CD14-positive monocyte (primary cell): ENCODE measurements around the gene UBIAD1. TPM values are rescaled to one million over a fixed set of nuclear protein-coding genes. Genes with fewer than 3 reads are reported as not detected.

Experiments
- DNase-seq, 3 donors: peaks; one replicate each; pipeline ENCODE4 v3.0.0-alpha.2; 2011 to 2022
- H2AFZ ChIP-seq: 2 replicates; pipeline ENCODE4 v1.6.0; 2012; ENCODE audit warnings: mild to moderate bottlenecking, low read depth, low read length, inconsistent platforms; ENCODE audit not compliant: insufficient read depth, poor library complexity, severe bottlenecking
- H3K27ac ChIP-seq, 2 donors: 1 replicate in 1 of 2; 2 replicates in 1 of 2; pipeline ENCODE4 v1.5.1; 2012 to 2013; ENCODE audit warnings: low read length in 2 of 2, control low read depth in 1 of 2, inconsistent platforms in 1 of 2, low read depth in 1 of 2, mild to moderate bottlenecking in 1 of 2
- H3K27me3 ChIP-seq, 2 donors: one replicate each; pipeline versions ENCODE4 v1.6.0 to v1.6.1; 2011 to 2013; ENCODE audit warnings: low read length in 2 of 2; ENCODE audit not compliant: control insufficient read depth in 2 of 2, insufficient read depth in 2 of 2
- H3K36me3 ChIP-seq, 2 donors: replicated peaks in 1 of 2; 1 replicate in 1 of 2; 2 replicates in 1 of 2; pipeline versions ENCODE4 v1.5.1 to v1.6.1; 2012 to 2013; ENCODE audit warnings: low read length in 2 of 2, control low read depth in 1 of 2, inconsistent platforms in 1 of 2, mild to moderate bottlenecking in 1 of 2; ENCODE audit not compliant: insufficient read depth in 2 of 2, control insufficient read depth in 1 of 2
- H3K4me1 ChIP-seq, 2 donors: 1 replicate in 1 of 2; 2 replicates in 1 of 2; pipeline versions ENCODE4 v1.5.1 to v1.6.1; 2012 to 2013; ENCODE audit warnings: low read length in 2 of 2, control low read depth in 1 of 2, inconsistent platforms in 1 of 2, mild to moderate bottlenecking in 1 of 2, moderate library complexity in 1 of 2; ENCODE audit not compliant: insufficient read depth in 2 of 2, control insufficient read depth in 1 of 2
- H3K4me2 ChIP-seq: replicated peaks from 2 replicates; pipeline ENCODE3; 2012; ENCODE audit warnings: low read length, moderate library complexity, mild to moderate bottlenecking; ENCODE audit not compliant: poor library complexity, severe bottlenecking; ENCODE audit errors: extremely low read depth
- H3K4me3 ChIP-seq, 3 experiments: fragments of 200-600 bp in 1 of 3; sonication (generic) in 1 of 3; replicated peaks in 1 of 3; 1 replicate in 2 of 3; 2 replicates in 1 of 3; pipeline ENCODE4 v1.5.1; 2011 to 2013; ENCODE audit warnings: low read length in 3 of 3, mild to moderate bottlenecking in 3 of 3, control low read depth in 2 of 3, low read depth in 2 of 3, inconsistent platforms in 1 of 3, moderate library complexity in 1 of 3
- H3K79me2 ChIP-seq: 2 replicates; pipeline ENCODE4 v1.6.0; 2012; ENCODE audit warnings: mild to moderate bottlenecking, control low read depth, inconsistent platforms, low read length, moderate library complexity; ENCODE audit not compliant: insufficient read depth
- H3K9ac ChIP-seq: 2 replicates; pipeline ENCODE4 v1.6.0; 2017; ENCODE audit warnings: low read length, mild to moderate bottlenecking; ENCODE audit not compliant: insufficient read depth, poor library complexity, severe bottlenecking
- H3K9me3 ChIP-seq, 2 donors: replicated peaks in 1 of 2; 1 replicate in 1 of 2; 2 replicates in 1 of 2; pipeline versions ENCODE4 v1.5.1 to v1.6.1; 2012 to 2013; ENCODE audit warnings: low read length in 2 of 2, control low read depth in 1 of 2; ENCODE audit not compliant: control insufficient read depth in 1 of 2, insufficient read depth in 1 of 2
- H4K20me1 ChIP-seq: 2 replicates; pipeline ENCODE4 v1.6.0; 2012; ENCODE audit warnings: mild to moderate bottlenecking, low read length, control low read depth, moderate library complexity; ENCODE audit not compliant: insufficient read depth
- H3K27ac Mint-ChIP-seq, 7 donors: one replicate each; pipeline ENCODE4 v1.8.0; 2020; ENCODE audit warnings: mild to moderate bottlenecking in 7 of 7, mixed read lengths in 7 of 7, moderate library complexity in 6 of 7, inconsistent platforms in 2 of 7
- H3K27me3 Mint-ChIP-seq, 3 donors: one replicate each; pipeline ENCODE4 v1.8.0; 2021 to 2022; ENCODE audit warnings: low read depth in 3 of 3, mild to moderate bottlenecking in 3 of 3, mixed read lengths in 3 of 3, moderate library complexity in 3 of 3, inconsistent platforms in 1 of 3
- H3K36me3 Mint-ChIP-seq, 2 donors: one replicate each; pipeline ENCODE4 v1.8.0; 2020; ENCODE audit warnings: mixed read lengths in 2 of 2, inconsistent platforms in 1 of 2, mild to moderate bottlenecking in 1 of 2
- H3K4me1 Mint-ChIP-seq: one replicate; pipeline ENCODE4 v1.8.0; 2020; ENCODE audit warnings: mild to moderate bottlenecking, mixed read lengths
- H3K4me3 Mint-ChIP-seq, 2 donors: one replicate each; pipeline ENCODE4 v1.8.0; 2020; ENCODE audit warnings: mild to moderate bottlenecking in 2 of 2, mixed read lengths in 2 of 2, moderate library complexity in 1 of 2
- H3K9me3 Mint-ChIP-seq, 7 donors: one replicate each; pipeline ENCODE4 v1.8.0; 2020 to 2022; ENCODE audit warnings: mixed read lengths in 7 of 7, mild to moderate bottlenecking in 6 of 7, moderate library complexity in 6 of 7, inconsistent platforms in 2 of 7
- WGBS: methylation state at CpG from one replicate; pipeline ENCODE4 v1.1.5; 2013; ENCODE audit warnings: missing lambda C conversion rate; ENCODE audit not compliant: insufficient coverage; 5-methylcytosine and 5-hydroxymethylcytosine counted together
- intact Hi-C, 2 donors: fragments of 100-400 bp; cut with micrococcal nuclease; formaldehyde crosslinking; loops; one replicate each; pipeline versions ENCODE4 v1.15.0 to v1.15.1; 2023
- polyA plus RNA-seq, 3 donors: library from polyadenylated mRNA; depleted of rRNA in 1 of 3; unstranded in 2 of 3; stranded (reverse) in 1 of 3; fragments of 300-500 nt in 2 of 3; fragments of >200 nt in 1 of 3; fragmentation: Illumina TruSeq in 2 of 3; gene quantifications; 1 replicate in 2 of 3; 2 replicates in 1 of 3; pipeline ENCODE4 v1.2.3, GENCODE V29; 2012 to 2021
- TF ChIP-seq, protein P1 (sequence below): fragments of 200-600 bp; IDR thresholded peaks from one replicate; pipeline ENCODE4 v1.8.0; 2022; ENCODE audit warnings: antibody characterized with exemption, mild to moderate bottlenecking

The UBIAD1 gene
- polyA plus RNA-seq, 3 donors: 4.3 to 10.5 (median 9.8) TPM

GRCh38 chr1:11280719-11281376 is 7.8 kb downstream of the UBIAD1 start:
- TF ChIP-seq, protein P1, sequence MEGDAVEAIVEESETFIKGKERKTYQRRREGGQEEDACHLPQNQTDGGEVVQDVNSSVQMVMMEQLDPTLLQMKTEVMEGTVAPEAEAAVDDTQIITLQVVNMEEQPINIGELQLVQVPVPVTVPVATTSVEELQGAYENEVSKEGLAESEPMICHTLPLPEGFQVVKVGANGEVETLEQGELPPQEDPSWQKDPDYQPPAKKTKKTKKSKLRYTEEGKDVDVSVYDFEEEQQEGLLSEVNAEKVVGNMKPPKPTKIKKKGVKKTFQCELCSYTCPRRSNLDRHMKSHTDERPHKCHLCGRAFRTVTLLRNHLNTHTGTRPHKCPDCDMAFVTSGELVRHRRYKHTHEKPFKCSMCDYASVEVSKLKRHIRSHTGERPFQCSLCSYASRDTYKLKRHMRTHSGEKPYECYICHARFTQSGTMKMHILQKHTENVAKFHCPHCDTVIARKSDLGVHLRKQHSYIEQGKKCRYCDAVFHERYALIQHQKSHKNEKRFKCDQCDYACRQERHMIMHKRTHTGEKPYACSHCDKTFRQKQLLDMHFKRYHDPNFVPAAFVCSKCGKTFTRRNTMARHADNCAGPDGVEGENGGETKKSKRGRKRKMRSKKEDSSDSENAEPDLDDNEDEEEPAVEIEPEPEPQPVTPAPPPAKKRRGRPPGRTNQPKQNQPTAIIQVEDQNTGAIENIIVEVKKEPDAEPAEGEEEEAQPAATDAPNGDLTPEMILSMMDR: no peak
- H3K79me2 ChIP-seq: peaks cover 23% of the 10 kb centered on the region
- H3K36me3 Mint-ChIP-seq: peaks cover 44 to 47% of the 10 kb centered on the region in 2 donors
- peaks cover 0 to 2% (median 0%) of the 10 kb centered on the region in 3 donors for H3K27me3 Mint-ChIP-seq
- peak overlapping the region; percentile 3 to 88 (median 67) for H3K27ac Mint-ChIP-seq
- H3K4me2 ChIP-seq: peak overlapping the region; percentile 7
- H3K4me1 Mint-ChIP-seq: peaks cover 32% of the 10 kb centered on the region
- H3K9me3 Mint-ChIP-seq: no peaks in the 10 kb centered on the region
- peak overlapping the region in 1 of 2 donors; percentile 31 for H3K4me3 Mint-ChIP-seq
- peak overlapping the region; percentile 21 to 67 for H3K27ac ChIP-seq
- no peak overlapping the region for H2AFZ ChIP-seq
- H3K9me3 ChIP-seq: no peaks in the 10 kb centered on the region
- WGBS: 94% methylated on average over 2 of the region's 4 CpGs
- H3K36me3 ChIP-seq: peaks cover 15 to 54% of the 10 kb centered on the region in 2 donors
- no peak for DNase-seq
- H3K27me3 ChIP-seq: no peaks in the 10 kb centered on the region
- no peaks in the 10 kb centered on the region for H4K20me1 ChIP-seq
- intact Hi-C loops: no loop called here
- peak overlapping the region; percentile 32 for H3K9ac ChIP-seq
- peaks cover 22 to 24% of the 10 kb centered on the region in 2 donors for H3K4me1 ChIP-seq
- H3K4me3 ChIP-seq: peak overlapping the region in 1 of 3 experiments; percentile 1

DNA sequence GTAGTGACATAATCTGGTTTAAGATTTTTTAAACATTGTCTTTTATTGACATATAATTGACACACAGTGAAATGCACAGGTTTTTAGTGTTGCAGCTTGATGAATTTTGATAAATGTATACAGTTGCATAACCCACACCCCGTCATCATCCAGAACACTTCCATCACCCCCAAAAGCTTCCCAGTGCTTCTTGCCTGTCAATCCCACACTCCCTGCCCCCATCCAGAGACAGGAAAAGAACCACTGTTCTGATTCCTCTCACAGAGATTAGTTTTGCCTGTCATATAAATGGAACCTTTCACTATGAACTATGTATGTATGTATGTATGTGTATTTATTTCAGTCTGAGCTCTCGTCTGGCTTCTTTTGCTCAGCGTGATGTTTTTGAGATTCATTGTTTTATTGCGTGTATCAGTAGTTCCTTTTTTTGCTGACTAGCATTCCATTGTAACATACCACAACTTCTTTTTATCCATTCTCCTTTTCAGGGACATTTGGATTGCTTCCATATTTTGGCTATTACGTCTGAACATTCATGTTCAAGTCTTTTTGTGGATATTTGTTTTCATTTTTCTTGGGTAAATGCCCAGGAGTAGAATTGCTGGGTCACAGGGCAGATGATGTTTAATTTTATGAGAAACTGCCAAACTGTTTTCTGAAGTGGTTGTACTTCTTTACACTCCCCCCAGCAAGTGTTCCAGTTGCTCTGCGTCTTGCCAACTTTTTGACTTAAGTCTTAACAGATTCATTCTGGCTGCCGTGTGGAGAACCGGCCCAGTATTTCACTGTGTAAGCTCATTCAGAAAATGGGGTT is 8.7 kb downstream of the UBIAD1 start:
- intact Hi-C loops: no loop called here
- Mint-ChIP-seq H3K27ac (peak overlapping the region; percentile 35 to 88 (median 72)), H3K4me3 (no peak overlapping the region), H3K9me3 (no peaks in the 10 kb centered on the region), H3K27me3 (no peaks in the 10 kb centered on the region), H3K4me1 (peaks cover 26% of the 10 kb centered on the region), H3K36me3 (peaks cover 46 to 53% of the 10 kb centered on the region in 2 donors)
- TF ChIP-seq, protein P1: no peak
- no peaks in the 10 kb centered on the region for H3K27me3 ChIP-seq
- H3K36me3 ChIP-seq: peaks cover 20 to 58% of the 10 kb centered on the region in 2 donors
- no peaks in the 10 kb centered on the region for H3K9me3 ChIP-seq
- H3K27ac ChIP-seq: peak overlapping the region in 1 of 2 donors; percentile 67
- peak overlapping the region; percentile 32 for H3K9ac ChIP-seq
- H2AFZ ChIP-seq: peak overlapping the region; percentile 1
- peak in 2 of 3 donors; percentile 15 to 26 for DNase-seq
- H3K79me2 ChIP-seq: peaks cover 14% of the 10 kb centered on the region
- peak overlapping the region in 1 of 3 experiments; percentile 1 for H3K4me3 ChIP-seq
- H4K20me1 ChIP-seq: no peaks in the 10 kb centered on the region
- H3K4me2 ChIP-seq: peak overlapping the region; percentile 2
- 25% methylated on average over 1 of the region's 8 CpGs for WGBS
- H3K4me1 ChIP-seq: peaks cover 21 to 24% of the 10 kb centered on the region in 2 donors
